DMS114 treated with DMSO at 0.1 percent for 48 hours (cell line): ENCODE data around the gene CEP131.

ENCODE experiments used
- DNase-seq: peaks from one replicate; lab custom pipeline; 2025; ENCODE audit not compliant: unreplicated experiment; lab: John Stamatoyannopoulos, UW

Gene CEP131

GRCh38 chr17:81169870-81170309 lies 52.9 kb downstream of the CEP131 start:
- DNase-seq = no peak

GRCh38 chr17:81167638-81168037 lies 55.1 kb downstream of the CEP131 start:
- no peak for DNase-seq

GRCh38 chr17:81167194-81167524 lies 55.6 kb downstream of the CEP131 start:
- DNase-seq = no peak

- no peak for DNase-seq
These were observed 56.7 kb downstream of the CEP131 start, which contains the start of gene AATK for GRCh38 chr17:81166033-81166492. Gene AATK (minus strand): TSS chr17:81166221. CDS start chr17:81165992, 229 bp downstream.

- DNase-seq = no peak
These were observed 57.3 kb downstream of the CEP131 start, which contains the start of gene PVALEF for GRCh38 chr17:81165246-81166032. Gene PVALEF (plus strand): TSS chr17:81165507. CDS start chr17:81181227, 15,720 bp downstream.

- DNase-seq = no peak
These were observed 58.2 kb downstream of the CEP131 start for GRCh38 chr17:81164371-81165245.

- no peak for DNase-seq
These were observed 58.9 kb downstream of the CEP131 start for GRCh38 chr17:81163703-81164370.

- DNase-seq = no peak
These were observed 59.6 kb downstream of the CEP131 start for GRCh38 chr17:81163051-81163695.

GRCh38 chr17:81162491-81162890 lies 60.3 kb downstream of the CEP131 start:
- DNase-seq = no peak

- no peak for DNase-seq
These were observed 60.8 kb downstream of the CEP131 start for GRCh38 chr17:81161972-81162371.

- no peak for DNase-seq
These were observed 61.2 kb downstream of the CEP131 start for GRCh38 chr17:81161536-81161935.

GRCh38 chr17:81160747-81161453 lies 61.9 kb downstream of the CEP131 start:
- no peak for DNase-seq

- no peak for DNase-seq
These were observed 62.5 kb downstream of the CEP131 start for GRCh38 chr17:81160306-81160705.

GRCh38 chr17:81159611-81160265 lies 63.0 kb downstream of the CEP131 start:
- DNase-seq = no peak

GRCh38 chr17:81158688-81159590 lies 63.8 kb downstream of the CEP131 start:
- DNase-seq = no peak

- DNase-seq = no peak
These were observed 64.7 kb downstream of the CEP131 start for GRCh38 chr17:81157848-81158687.

- no peak for DNase-seq
These were observed 65.6 kb downstream of the CEP131 start for GRCh38 chr17:81156866-81157805.
